Pancreas (tissue), 10 donors: ENCODE results near the gene ATP6AP2. TPM values are rescaled to one million over a fixed set of nuclear protein-coding genes. Genes with fewer than 3 reads are reported as not detected.

Experiments used
- ATAC-seq, 4 donors: fragments of 200-7000 bp; cut with Tn5 transposase; one replicate each; pipeline versions ENCODE4 v1.8.0 to v1.9.1; 2020; ENCODE audit warnings: mild to moderate bottlenecking in 4 of 4, moderate library complexity in 4 of 4
- DNase-seq, 6 donors: peaks; one replicate each; pipeline ENCODE4 v3.0.0-alpha.2; 2020
- FAIRE-seq: peaks from 2 replicates; lab custom pipeline; 2012; peaks lifted over from hg19 to GRCh38; lab: Jason Lieb, UNC
- H3K27ac ChIP-seq, 4 donors: fragments of 200-600 bp; sonication (generic); 1 replicate in 3 of 4; 2 replicates in 1 of 4; pipeline versions ENCODE4 v1.5.0 to v1.8.0; 2020
- H3K27me3 ChIP-seq, 4 donors: fragments of 200-600 bp; one replicate each; pipeline ENCODE4 v1.8.0; 2021
- H3K36me3 ChIP-seq, 3 donors: fragments of 200-600 bp; sonication (generic) in 1 of 3; one replicate each; pipeline versions ENCODE4 v1.5.0 to v1.8.0; 2020 to 2021
- H3K4me1 ChIP-seq, 3 donors: fragments of 200-600 bp; one replicate each; pipeline ENCODE4 v1.8.0; 2021
- H3K4me3 ChIP-seq, 4 donors: fragments of 200-600 bp; sonication (generic) in 2 of 4; one replicate each; pipeline versions ENCODE4 v1.5.0 to v1.8.0; 2020 to 2021
- H3K9me3 ChIP-seq, 4 donors: fragments of 200-600 bp; one replicate each; pipeline ENCODE4 v1.8.0; 2021
- CTCF ChIP-seq, 4 donors: fragments of 200-600 bp; sonication (generic) in 3 of 4; IDR thresholded peaks; one replicate each; pipeline versions ENCODE4 v1.5.0 to v1.8.0; 2021; ENCODE audit warnings: antibody characterized with exemption in 4 of 4
- WGBS, 2 donors: extraction: QIAGEN DNeasy Blood & Tissue Kit; methylation state at CpG; one replicate each; pipeline ENCODE4 v1.1.7; 2013; 5-methylcytosine and 5-hydroxymethylcytosine counted together
- intact Hi-C, 3 donors: fragments of 100-400 bp; cut with DNase I; formaldehyde crosslinking; loops; one replicate each; pipeline versions ENCODE4 v1.11.1 to v1.14.2; 2022
- polyA plus RNA-seq, 2 donors: library from polyadenylated mRNA; stranded (reverse); fragments of 200-250 nt; gene quantifications; one replicate each; pipeline ENCODE4 v1.2.3, GENCODE V29; 2013
- total RNA-seq, 6 donors: library from RNA; stranded (reverse); fragmentation: NEBNext Ultra II Directional in 4 of 6; extraction: Animal tissue kit (Norgen Biotek cat#: 25700) in 4 of 6; gene quantifications; one replicate each; pipeline versions ENCODE4 v1.2.1 to v1.2.4, GENCODE V29; 2021 to 2023
- donor health status: healthy with polysubstance abuse.
- donor health status: DM: no; HTN: no; CAD: no; lungs with moderate emphysema.
- donor health status: DM: no; HTN: no; CAD: no.
- donor health status: control.
- donor health status: control.
- donor health status: Bipolar disorder and iron deficiency.
- donor health status: DM: yes; HTN: yes; CAD: no.
- donor health status: DM: no; HTN: no; CAD: no.
- donor health status: DM: no; HTN: no; CAD: no.
- donor health status: DM: yes; HTN: yes; CAD: no.

ATP6AP2 gene, protein sequence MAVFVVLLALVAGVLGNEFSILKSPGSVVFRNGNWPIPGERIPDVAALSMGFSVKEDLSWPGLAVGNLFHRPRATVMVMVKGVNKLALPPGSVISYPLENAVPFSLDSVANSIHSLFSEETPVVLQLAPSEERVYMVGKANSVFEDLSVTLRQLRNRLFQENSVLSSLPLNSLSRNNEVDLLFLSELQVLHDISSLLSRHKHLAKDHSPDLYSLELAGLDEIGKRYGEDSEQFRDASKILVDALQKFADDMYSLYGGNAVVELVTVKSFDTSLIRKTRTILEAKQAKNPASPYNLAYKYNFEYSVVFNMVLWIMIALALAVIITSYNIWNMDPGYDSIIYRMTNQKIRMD
- total RNA-seq: 10 to 100 TPM; 17.3 to 56.6 (median 28.7) TPM
- 10 to 100 TPM; 20.4 to 61.9 TPM for polyA plus RNA-seq

- WGBS, 2 donors: 1 to 22% methylated on average over 78 to 89 of the region's 89 CpGs
These were observed at the start of gene ATP6AP2 for GRCh38 chrX:40580537-40581335. Gene ATP6AP2, plus strand, starts transcription at chrX:40580970. Its CDS starts 96 bp downstream, at chrX:40581066.

GRCh38 chrX:40531056-40531826, 49.5 kb upstream of the ATP6AP2 start:
- ATAC-seq (peak in 2 of 4 donors; percentile 14 to 61), FAIRE-seq (no peak), DNase-seq (no peak)
- TF ChIP-seq CTCF (IDR thresholded peaks at IDR 0.05): no peak
- H3K27ac ChIP-seq: peak overlapping the region in 1 of 4 donors; percentile 29
- H3K36me3 ChIP-seq: no peaks in the 10 kb centered on the region
- H3K4me3 ChIP-seq: no peak overlapping the region
- H3K9me3 ChIP-seq: no peaks in the 10 kb centered on the region
- H3K4me1 ChIP-seq: no peaks in the 10 kb centered on the region
- peaks cover 0 to 21% (median 0%) of the 10 kb centered on the region in 4 donors for H3K27me3 ChIP-seq
- WGBS, 2 donors: 42 to 50% methylated on average over 16 of the region's 16 CpGs
- intact Hi-C loops: no loop called here

More at GRCh38 chrX:40580537-40581335, at the start of gene ATP6AP2:
- DNase-seq: peak; percentile 89 to 96 (median 92)
- Histone ChIP-seq H3K27ac (peak within 1 kb of the TSS; percentile 62 to 86 (median 82)), H3K4me1 (peaks cover 0 to 6% (median 0%) of the 10 kb centered on the region in 3 donors), H3K9me3 (no peaks in the 10 kb centered on the region), H3K36me3 (no peaks in the 10 kb centered on the region), H3K4me3 (peak within 1 kb of the TSS; percentile 50 to 71 (median 58)), H3K27me3 (peaks cover 0 to 21% (median 0%) of the 10 kb centered on the region in 4 donors)
- peak; percentile 98 for ATAC-seq
- intact Hi-C loops: no loop called here
- no peak for TF ChIP-seq CTCF (IDR thresholded peaks at IDR 0.05)
- peak; percentile 68 for FAIRE-seq

DNA sequence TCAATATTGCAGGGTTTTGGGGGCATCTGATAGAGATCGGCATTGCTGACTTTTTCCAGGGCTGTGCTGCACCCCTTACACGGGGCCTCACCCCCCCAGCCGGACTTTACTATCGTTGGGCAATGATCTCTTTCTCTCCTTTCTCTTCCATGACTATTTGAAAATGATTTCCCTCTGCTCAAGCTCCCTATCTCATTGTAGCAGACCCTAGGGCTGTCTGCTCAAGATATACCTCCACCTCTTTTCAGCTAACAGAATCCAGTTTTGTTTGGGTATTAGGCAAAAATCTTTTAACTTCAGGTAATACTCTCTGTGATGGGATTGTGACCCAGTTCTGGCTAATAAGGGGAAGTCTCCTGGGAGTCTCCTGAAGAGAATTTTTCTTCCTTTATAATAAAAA, 43.5 kb upstream of the ATP6AP2 start:
- intact Hi-C loops: no loop called here
- DNase-seq: no peak
- WGBS, 2 donors: 67 to 72% methylated on average over 4 of the region's 4 CpGs
- no peaks in the 10 kb centered on the region for H3K36me3 ChIP-seq
- ATAC-seq: no peak
- H3K27ac ChIP-seq: no peak overlapping the region
- H3K9me3 ChIP-seq: no peaks in the 10 kb centered on the region
- no peak for TF ChIP-seq CTCF (IDR thresholded peaks at IDR 0.05)
- H3K4me3 ChIP-seq: no peak overlapping the region
- no peak for FAIRE-seq
- H3K27me3 ChIP-seq: peaks cover 0 to 21% (median 2%) of the 10 kb centered on the region in 4 donors
- no peaks in the 10 kb centered on the region for H3K4me1 ChIP-seq

DNA sequence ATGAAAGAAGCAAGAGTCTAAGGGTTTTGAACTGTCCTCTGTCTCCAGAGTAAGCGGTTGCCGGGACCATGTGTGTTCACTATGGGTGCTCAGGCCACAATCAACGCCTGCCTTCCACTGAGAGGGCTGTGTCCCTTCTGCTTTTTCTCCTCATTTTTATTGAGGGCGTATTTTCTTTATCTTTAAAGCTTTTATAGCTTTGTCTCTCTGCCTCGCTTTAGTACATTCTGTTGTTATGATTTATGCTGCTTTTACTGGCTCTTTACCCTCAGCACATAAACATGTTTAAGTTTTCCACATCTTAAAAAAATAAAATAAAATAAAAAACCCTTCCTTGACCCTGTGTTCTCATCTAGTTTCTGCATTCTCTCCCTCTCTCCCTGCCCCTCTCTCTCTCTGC, 42.4 kb upstream of the ATP6AP2 start:
- 66 to 79% methylated on average over 5 of the region's 5 CpGs for WGBS, 2 donors
- Histone ChIP-seq H3K4me1 (no peaks in the 10 kb centered on the region), H3K4me3 (no peak overlapping the region), H3K9me3 (no peaks in the 10 kb centered on the region), H3K27me3 (peaks cover 0 to 17% (median 2%) of the 10 kb centered on the region in 4 donors), H3K36me3 (no peaks in the 10 kb centered on the region), H3K27ac (no peak overlapping the region)
- DNase-seq (no peak), ATAC-seq (no peak), FAIRE-seq (no peak)
- TF ChIP-seq CTCF (IDR thresholded peaks at IDR 0.05): no peak
- intact Hi-C loops: no loop called here
